H1 (cell line): ENCODE data around the gene USH2A. TPM values are rescaled to one million over a fixed set of nuclear protein-coding genes. Genes with fewer than 3 reads are reported as not detected.

Source experiments
- CTCF ChIA-PET: fragments of 300-600 bp; sonication (Branson Sonifier 250); formaldehyde crosslinking; loops from one replicate; lab custom pipeline; 2021; ENCODE audit not compliant: partially characterized antibody; lab: Charles Lee
- POLR2A ChIA-PET: fragments of 300-600 bp; sonication (Branson Sonifier 250); formaldehyde crosslinking; loops from one replicate; lab custom pipeline; 2021; ENCODE audit warnings: inconsistent platforms; ENCODE audit not compliant: partially characterized antibody; lab: Charles Lee
- DNase-seq, 2 experiments: peaks; one replicate each; pipeline versions ENCODE4 v3.0.0 to v3.0.0-alpha.2; 2010 to 2022; ENCODE audit warnings: low spot score in 2 of 2, low read depth in 1 of 2, mixed read lengths in 1 of 2
- FAIRE-seq: peaks from 2 replicates; lab custom pipeline; 2011; peaks lifted over from hg19 to GRCh38; lab: Jason Lieb, UNC
- H2AFZ ChIP-seq: 2 replicates; pipeline ENCODE4 v1.8.1; 2012; ENCODE audit warnings: low read length, inconsistent platforms
- H2AK5ac ChIP-seq: 2 replicates; pipeline ENCODE4 v1.6.1; 2013; ENCODE audit warnings: low read depth, low read length
- H2BK120ac ChIP-seq: replicated peaks from 2 replicates; pipeline ENCODE3; 2013; ENCODE audit warnings: low read depth, low read length, inconsistent platforms
- H2BK12ac ChIP-seq: 2 replicates; pipeline ENCODE4 v1.6.1; 2013; ENCODE audit warnings: low read depth, low read length
- H2BK15ac ChIP-seq: 2 replicates; pipeline ENCODE4 v1.6.1; 2013; ENCODE audit warnings: low read length
- H2BK20ac ChIP-seq: 2 replicates; pipeline ENCODE4 v1.6.1; 2013; ENCODE audit warnings: low read length
- H2BK5ac ChIP-seq: 2 replicates; pipeline ENCODE4 v1.6.1; 2013; ENCODE audit warnings: low read depth, low read length
- H3K14ac ChIP-seq: 2 replicates; pipeline ENCODE4 v1.6.1; 2013; ENCODE audit warnings: inconsistent platforms; ENCODE audit not compliant: insufficient read length
- H3K18ac ChIP-seq: 2 replicates; pipeline ENCODE4 v1.6.1; 2013; ENCODE audit warnings: low read length; ENCODE audit errors: extremely low read depth
- H3K23ac ChIP-seq: 2 replicates; pipeline ENCODE4 v1.6.1; 2013; ENCODE audit warnings: inconsistent platforms; ENCODE audit not compliant: insufficient read length
- H3K23me2 ChIP-seq: 2 replicates; pipeline ENCODE4 v1.6.1; 2013; ENCODE audit warnings: low read depth, low read length
- H3K27ac ChIP-seq: 2 replicates; pipeline ENCODE4 v1.6.1; 2011; ENCODE audit warnings: low read depth, low read length, inconsistent platforms
- H3K27me3 ChIP-seq, 4 experiments: replicated peaks in 1 of 4; 1 replicate in 1 of 4; 2 replicates in 3 of 4; pipeline versions ENCODE4 v1.6.1 to v1.8.1; 2011 to 2013; ENCODE audit warnings: low read length in 3 of 4, mild to moderate bottlenecking in 3 of 4, inconsistent platforms in 2 of 4, mixed read lengths in 2 of 4, moderate library complexity in 1 of 4; ENCODE audit not compliant: control insufficient read depth in 3 of 4, insufficient read depth in 3 of 4; ENCODE audit errors: extremely low read depth in 1 of 4
- H3K36me3 ChIP-seq, 4 experiments: 2 replicates each; pipeline versions ENCODE4 v1.6.1 to v1.8.1; 2011 to 2013; ENCODE audit warnings: mild to moderate bottlenecking in 4 of 4, low read length in 3 of 4, moderate library complexity in 2 of 4, control low read depth in 1 of 4, inconsistent platforms in 1 of 4; ENCODE audit not compliant: insufficient read depth in 4 of 4, control insufficient read depth in 2 of 4
- H3K4ac ChIP-seq: replicated peaks from 2 replicates; pipeline ENCODE3; 2013; ENCODE audit warnings: low read length, low read depth, mixed read lengths, inconsistent platforms; ENCODE audit not compliant: insufficient read length
- H3K4me1 ChIP-seq, 4 experiments: replicated peaks in 1 of 4; 1 replicate in 1 of 4; 2 replicates in 3 of 4; pipeline versions ENCODE4 v1.6.1 to v1.8.1; 2011 to 2013; ENCODE audit warnings: low read length in 3 of 4, inconsistent platforms in 2 of 4, mixed read lengths in 1 of 4; ENCODE audit not compliant: insufficient read depth in 4 of 4, control insufficient read depth in 3 of 4
- H3K4me2 ChIP-seq, 2 experiments: 2 replicates each; pipeline versions ENCODE4 v1.6.1 to v1.8.1; 2011 to 2013; ENCODE audit warnings: low read depth in 2 of 2, low read length in 2 of 2, control low read depth in 1 of 2, inconsistent platforms in 1 of 2, mild to moderate bottlenecking in 1 of 2; ENCODE audit not compliant: insufficient read depth in 1 of 2
- H3K4me3 ChIP-seq, 4 experiments: fragments of 200-600, 300-600 bp in 1 of 4; sonication (generic), shearing (Covaris generic), sonication (Bioruptor Twin) in 1 of 4; 2 replicates each; pipeline versions ENCODE4 v1.5.1 to v1.8.1; 2011 to 2016; ENCODE audit warnings: low read length in 4 of 4, low read depth in 3 of 4, control low read depth in 2 of 4, inconsistent platforms in 2 of 4, mild to moderate bottlenecking in 2 of 4, mixed read lengths in 1 of 4, moderate library complexity in 1 of 4; ENCODE audit not compliant: insufficient read depth in 2 of 4; ENCODE audit errors: extremely low read depth in 1 of 4
- H3K56ac ChIP-seq: replicated peaks from 2 replicates; pipeline ENCODE3; 2013; ENCODE audit warnings: low read depth, mild to moderate bottlenecking, mixed read lengths, low read length, inconsistent platforms; ENCODE audit not compliant: insufficient read length
- H3K79me1 ChIP-seq: 2 replicates; pipeline ENCODE4 v1.6.1; 2013; ENCODE audit warnings: low read depth, low read length, control low read depth
- H3K79me2 ChIP-seq, 2 experiments: 2 replicates each; pipeline versions ENCODE4 v1.6.1 to v1.8.1; 2012 to 2013; ENCODE audit warnings: low read length in 2 of 2, mild to moderate bottlenecking in 2 of 2, inconsistent platforms in 1 of 2; ENCODE audit not compliant: insufficient read depth in 2 of 2, control insufficient read depth in 1 of 2
- H3K9ac ChIP-seq, 4 experiments: replicated peaks in 1 of 4; 1 replicate in 1 of 4; 2 replicates in 3 of 4; pipeline versions ENCODE4 v1.6.1 to v1.8.1; 2011 to 2013; ENCODE audit warnings: low read depth in 3 of 4, low read length in 3 of 4, control low read depth in 2 of 4, mild to moderate bottlenecking in 2 of 4, moderate library complexity in 2 of 4, inconsistent platforms in 1 of 4; ENCODE audit errors: extremely low read depth in 1 of 4
- H3K9me3 ChIP-seq, 2 experiments: 2 replicates each; pipeline versions ENCODE4 v1.6.1 to v1.8.1; 2012 to 2013; ENCODE audit warnings: mild to moderate bottlenecking in 2 of 2, moderate library complexity in 2 of 2, control low read depth in 1 of 2, inconsistent platforms in 1 of 2, low read depth in 1 of 2, low read length in 1 of 2, mixed read lengths in 1 of 2; ENCODE audit not compliant: insufficient read depth in 2 of 2
- H4K20me1 ChIP-seq, 2 experiments: replicated peaks in 1 of 2; 2 replicates each; pipeline versions ENCODE3 to v1.8.1; 2011 to 2013; ENCODE audit warnings: inconsistent platforms in 2 of 2, low read length in 2 of 2, mild to moderate bottlenecking in 1 of 2; ENCODE audit not compliant: insufficient read depth in 2 of 2, control insufficient read depth in 1 of 2
- H4K5ac ChIP-seq: 2 replicates; pipeline ENCODE4 v1.6.1; 2013; ENCODE audit warnings: low read length, low read depth, mixed read lengths, inconsistent platforms; ENCODE audit not compliant: insufficient read length
- H4K8ac ChIP-seq: 2 replicates; pipeline ENCODE4 v1.8.0; 2013; ENCODE audit warnings: mild to moderate bottlenecking, moderate library complexity, low read length, inconsistent platforms; ENCODE audit not compliant: insufficient read depth; ENCODE audit errors: extremely low read depth
- H4K91ac ChIP-seq: replicated peaks from 2 replicates; pipeline ENCODE3; 2013; ENCODE audit warnings: low read length, mixed read lengths, inconsistent platforms; ENCODE audit not compliant: insufficient read length
- CEBPB ChIP-seq: IDR thresholded peaks from 2 replicates; pipeline ENCODE4 v1.6.1; 2012; ENCODE audit warnings: low read depth, low read length
- WGBS, 2 experiments: shearing (Covaris generic) in 1 of 2; methylation state at CpG; one replicate each; pipeline versions ENCODE4 v1.1.6 to v1.1.7; 2013 to 2015; ENCODE audit warnings: low lambda C conversion rate in 2 of 2, mixed read lengths in 2 of 2, inconsistent platforms in 1 of 2, low coverage in 1 of 2, missing lambda C conversion rate in 1 of 2; ENCODE audit not compliant: insufficient replicate concordance in 2 of 2, insufficient coverage in 1 of 2, insufficient read length in 1 of 2; ENCODE audit errors: extremely low coverage in 1 of 2, missing lambda C conversion rate in 1 of 2; 5-methylcytosine and 5-hydroxymethylcytosine counted together
- polyA plus RNA-seq, 7 experiments: library from polyadenylated mRNA; depleted of rRNA in 3 of 7; stranded (reverse) in 5 of 7; unstranded in 2 of 7; fragments of >200 nt in 5 of 7; fragments of 200-250 nt in 2 of 7; gene quantifications; 1 replicate in 5 of 7; 2 replicates in 1 of 7; 4 replicates in 1 of 7; pipeline versions ENCODE4 v1.2.1 to v1.2.3, GENCODE V29; 2011 to 2013; ENCODE audit warnings: missing spikeins in 2 of 7, mixed read lengths in 2 of 7
- total RNA-seq: library from RNA; stranded (reverse); fragmentation: NEBNext Ultra II Directional; extraction: Animal tissue kit (Norgen Biotek cat#: 25700); gene quantifications from 2 replicates; pipeline ENCODE4 v1.2.1, GENCODE V29; 2021
- TF ChIP-seq, protein P1 (sequence below): IDR thresholded peaks from 2 replicates; pipeline ENCODE4 v1.6.1; 2011; ENCODE audit warnings: low read length, improper control_type of control experiment

Gene USH2A
- total and polyA plus RNA-seq, 2 of the 8 experiments (the other 6 are each of a cell fraction or from before 2014, with no cell fraction given): 0.02 to 0.17 TPM

DNA sequence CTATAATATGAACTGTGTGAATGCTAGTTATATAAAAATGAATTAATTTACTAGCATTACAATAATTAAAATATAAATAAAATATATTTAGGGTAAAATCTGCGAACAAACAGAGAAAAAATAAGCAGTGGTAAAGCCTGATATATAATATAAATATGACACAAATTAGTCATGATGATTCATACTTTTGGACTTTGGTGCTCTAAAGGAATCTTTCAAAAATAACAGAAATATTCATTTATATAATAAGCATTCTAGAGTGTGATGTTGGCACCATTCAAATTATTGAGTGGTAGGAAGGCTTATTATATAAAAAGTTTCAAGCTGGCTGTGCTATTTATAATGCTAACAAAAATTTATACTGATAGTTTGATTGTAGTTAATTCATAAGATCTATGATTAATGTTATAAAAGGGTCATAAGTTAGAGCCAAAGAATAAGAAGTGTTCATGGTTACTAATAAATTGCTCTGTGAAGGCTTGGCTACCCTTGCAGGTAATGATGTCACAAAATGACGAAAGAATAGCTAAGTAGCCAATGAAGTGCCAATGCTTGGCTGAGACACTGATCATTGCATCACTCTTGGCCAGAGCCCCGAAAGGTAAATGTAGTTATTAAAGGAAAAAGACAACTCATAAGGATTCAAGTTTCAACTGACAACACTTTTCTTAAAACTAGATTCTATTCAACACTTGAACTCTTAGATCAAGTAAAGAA is 108.7 kb downstream of the USH2A start:
- H2BK15ac ChIP-seq: no peak overlapping the region
- H2BK12ac ChIP-seq: no peak overlapping the region
- no peak overlapping the region for H3K9ac ChIP-seq
- H3K79me2 ChIP-seq: no peaks in the 10 kb centered on the region
- H3K79me1 ChIP-seq: no peaks in the 10 kb centered on the region
- H2AK5ac ChIP-seq: no peak overlapping the region
- TF ChIP-seq CEBPB: peak; percentile 55; the same call in 1 of the 2 replicates
- TF ChIP-seq, protein P1, sequence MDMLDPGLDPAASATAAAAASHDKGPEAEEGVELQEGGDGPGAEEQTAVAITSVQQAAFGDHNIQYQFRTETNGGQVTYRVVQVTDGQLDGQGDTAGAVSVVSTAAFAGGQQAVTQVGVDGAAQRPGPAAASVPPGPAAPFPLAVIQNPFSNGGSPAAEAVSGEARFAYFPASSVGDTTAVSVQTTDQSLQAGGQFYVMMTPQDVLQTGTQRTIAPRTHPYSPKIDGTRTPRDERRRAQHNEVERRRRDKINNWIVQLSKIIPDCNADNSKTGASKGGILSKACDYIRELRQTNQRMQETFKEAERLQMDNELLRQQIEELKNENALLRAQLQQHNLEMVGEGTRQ: no peak
- no peaks in the 10 kb centered on the region for H3K9me3 ChIP-seq
- H2BK120ac ChIP-seq: no peak overlapping the region
- ChIA-PET CTCF (no interaction called here), POLR2A (no interaction called here)
- H3K4me3 ChIP-seq: no peak overlapping the region
- H3K4ac ChIP-seq: no peak overlapping the region
- DNase-seq (no peak), FAIRE-seq (no peak)
- no peak overlapping the region for H4K91ac ChIP-seq
- no peak overlapping the region for H3K14ac ChIP-seq
- H3K23me2 ChIP-seq: no peaks in the 10 kb centered on the region
- H4K20me1 ChIP-seq: no peaks in the 10 kb centered on the region
- no peak overlapping the region for H3K18ac ChIP-seq
- H3K23ac ChIP-seq: no peak overlapping the region
- no peak overlapping the region for H3K4me2 ChIP-seq
- no peak overlapping the region for H2AFZ ChIP-seq
- H2BK20ac ChIP-seq: no peak overlapping the region
- WGBS, 2 experiments: 87% methylated on average over 3 of the region's 3 CpGs; no CpG with 5 or more reads in 1 of the 2 experiments
- H3K56ac ChIP-seq: no peak overlapping the region
- no peak overlapping the region for H3K27ac ChIP-seq
- no peaks in the 10 kb centered on the region for H3K4me1 ChIP-seq
- H4K8ac ChIP-seq: no peak overlapping the region
- H2BK5ac ChIP-seq: no peak overlapping the region
- H4K5ac ChIP-seq: no peak overlapping the region
- no peaks in the 10 kb centered on the region for H3K27me3 ChIP-seq
- H3K36me3 ChIP-seq: no peaks in the 10 kb centered on the region
